A549 (cell line): Measurements from ENCODE around the gene ACYP2. TPM values are rescaled to one million over a fixed set of nuclear protein-coding genes. Genes with fewer than 3 reads are reported as not detected.
A peak's percentile ranks its signal among the peaks of the same experiment; 100 is the strongest.

Experiments
- ATAC-seq, 2 experiments: fragments of 200-7000 bp in 1 of 2; fragments of >200 bp in 1 of 2; cut with Nextera tagmentation in 1 of 2; cut with Tn5 transposase in 1 of 2; 3 replicates each; pipeline versions ENCODE4 v1.8.0 to v1.9.1; 2018 to 2020; ENCODE audit warnings: mild to moderate bottlenecking in 1 of 2, moderate library complexity in 1 of 2
- CTCF ChIA-PET: fragments of 300-600 bp; sonication (Branson Sonifier 250); formaldehyde crosslinking; extraction: SDS; loops from one replicate; lab custom pipeline; 2021; ENCODE audit warnings: antibody characterized with exemption, inconsistent platforms; lab: Yijun Ruan, JAX
- POLR2A ChIA-PET: fragments of 350-600 bp; formaldehyde crosslinking; extraction: SDS; loops from one replicate; lab custom pipeline; 2021; ENCODE audit warnings: antibody characterized with exemption, inconsistent platforms; lab: Yijun Ruan, JAX
- DNase-seq, 2 experiments: peaks; one replicate each; pipeline versions ENCODE4 v3.0.0 to v3.0.0-alpha.2; 2011 to 2016; ENCODE audit warnings: low read depth in 1 of 2, low spot score in 1 of 2
- FAIRE-seq: peaks from 2 replicates; lab custom pipeline; 2011; peaks lifted over from hg19 to GRCh38; lab: Jason Lieb, UNC
- H3K27ac ChIP-seq, 2 experiments: fragments of >200 bp; sonication (Bioruptor Twin); formaldehyde crosslinking; 3 replicates each; pipeline ENCODE4 v1.5.1; 2016 to 2017
- H3K4me1 ChIP-seq: fragments of >200 bp; sonication (Bioruptor Twin); formaldehyde crosslinking; 3 replicates; pipeline ENCODE4 v1.6.1; 2016
- H3K4me2 ChIP-seq: fragments of >200 bp; sonication (Bioruptor Twin); formaldehyde crosslinking; 3 replicates; pipeline ENCODE4 v1.6.1; 2016
- H3K4me3 ChIP-seq: fragments of >200 bp; sonication (Bioruptor Twin); formaldehyde crosslinking; 3 replicates; pipeline ENCODE4 v1.5.1; 2016
- H3K9me3 ChIP-seq: fragments of >200 bp; sonication (Bioruptor Twin); formaldehyde crosslinking; 3 replicates; pipeline ENCODE4 v1.6.1; 2016
- BHLHE40 ChIP-seq: IDR thresholded peaks from 2 replicates; pipeline ENCODE4 v1.6.1; 2012; ENCODE audit warnings: low read depth, low read length, inconsistent platforms
- CBX2 ChIP-seq: fragments of 200-600 bp; sonication (generic); IDR thresholded peaks from 2 replicates; pipeline ENCODE4 v1.6.1; 2016; ENCODE audit warnings: low read depth, mild to moderate bottlenecking, borderline replicate concordance
- CBX8 ChIP-seq: fragments of 200-600 bp; sonication (generic); IDR thresholded peaks from 2 replicates; pipeline ENCODE4 v1.6.1; 2016
- CHD2 ChIP-seq: fragments of 150-350 bp; IDR thresholded peaks from 2 replicates; pipeline ENCODE4 v1.6.1; 2014; ENCODE audit warnings: low read length; ENCODE audit not compliant: partially characterized antibody
- EHF ChIP-seq: fragments of 250-450 bp; sonication (Bioruptor Pico); IDR thresholded peaks from 2 replicates; pipeline ENCODE4 v1.5.0; 2020; ENCODE audit warnings: mild to moderate bottlenecking
- EHMT2 ChIP-seq: fragments of 200-600 bp; sonication (generic); IDR thresholded peaks from 2 replicates; pipeline ENCODE4 v1.6.1; 2016; ENCODE audit warnings: antibody characterized with exemption, low read depth, mild to moderate bottlenecking, moderate library complexity
- ESRRA ChIP-seq: fragments of 150-350 bp; IDR thresholded peaks from 2 replicates; pipeline ENCODE4 v1.6.1; 2014; ENCODE audit warnings: mild to moderate bottlenecking, low read length, borderline replicate concordance
- FOXS1 ChIP-seq: fragments of 250-450 bp; sonication (Bioruptor Pico); IDR thresholded peaks from 2 replicates; pipeline ENCODE4 v1.5.0; 2020; ENCODE audit warnings: mild to moderate bottlenecking, moderate library complexity
- GATA3 ChIP-seq: IDR thresholded peaks from 2 replicates; pipeline ENCODE4 v1.6.1; 2012; ENCODE audit warnings: borderline replicate concordance
- HEYL ChIP-seq: fragments of 250-450 bp; sonication (Bioruptor Pico); IDR thresholded peaks from 2 replicates; pipeline ENCODE4 v1.8.0; 2021; ENCODE audit warnings: mild to moderate bottlenecking, moderate library complexity
- JUNB ChIP-seq: fragments of >200 bp; sonication (Bioruptor Twin); formaldehyde crosslinking; IDR thresholded peaks from 2 replicates; pipeline ENCODE4 v1.6.1; 2016
- KDM1A ChIP-seq: fragments of 200-600 bp; sonication (generic); IDR thresholded peaks from 2 replicates; pipeline ENCODE4 v1.6.1; 2016; ENCODE audit warnings: low read depth, mild to moderate bottlenecking
- MAFK ChIP-seq: fragments of 450-650 bp; IDR thresholded peaks from 2 replicates; pipeline ENCODE4 v1.6.1; 2014; ENCODE audit not compliant: partially characterized antibody
- MAZ ChIP-seq: fragments of 150-350 bp; IDR thresholded peaks from 2 replicates; pipeline ENCODE4 v1.6.1; 2014; ENCODE audit warnings: antibody characterized with exemption, low read depth, low read length, borderline replicate concordance
- MYC ChIP-seq: IDR thresholded peaks from 2 replicates; pipeline ENCODE4 v1.6.1; 2012; ENCODE audit warnings: mild to moderate bottlenecking, inconsistent platforms, low read length, improper control_type of control experiment, borderline replicate concordance
- NR3C1 ChIP-seq: fragments of >200 bp; sonication (Bioruptor Twin); formaldehyde crosslinking; IDR thresholded peaks from 3 replicates; pipeline ENCODE4 v1.6.1; 2017
- PHF8 ChIP-seq: fragments of 200-600 bp; sonication (generic); IDR thresholded peaks from 2 replicates; pipeline ENCODE4 v1.6.1; 2016; ENCODE audit warnings: low read depth, mild to moderate bottlenecking, antibody characterized with exemption, moderate library complexity, borderline replicate concordance
- RARB ChIP-seq: fragments of 250-450 bp; sonication (Bioruptor Pico); IDR thresholded peaks from 2 replicates; pipeline ENCODE4 v1.8.0; 2021; ENCODE audit warnings: mild to moderate bottlenecking, moderate library complexity
- RFX5 ChIP-seq: fragments of 450-650 bp; IDR thresholded peaks from 2 replicates; pipeline ENCODE4 v1.7.1; 2014; ENCODE audit warnings: antibody characterized with exemption, mild to moderate bottlenecking, moderate library complexity
- SREBF2 ChIP-seq: fragments of 450-650 bp; IDR thresholded peaks from 2 replicates; pipeline ENCODE4 v1.6.1; 2014; ENCODE audit warnings: mild to moderate bottlenecking, moderate library complexity
- USF2 ChIP-seq: fragments of 450-650 bp; IDR thresholded peaks from 2 replicates; pipeline ENCODE4 v1.6.1; 2014; ENCODE audit warnings: antibody characterized with exemption
- ZC3H11A ChIP-seq: fragments of 450-650 bp; IDR thresholded peaks from 2 replicates; pipeline ENCODE4 v1.6.1; 2014; ENCODE audit warnings: antibody characterized with exemption, mild to moderate bottlenecking
- ZFP36 ChIP-seq: fragments of 450-650 bp; IDR thresholded peaks from 2 replicates; pipeline ENCODE4 v1.6.1; 2014; ENCODE audit warnings: borderline replicate concordance; ENCODE audit not compliant: partially characterized antibody
- ZNF302 ChIP-seq: fragments of 250-450 bp; sonication (Bioruptor Pico); IDR thresholded peaks from 2 replicates; pipeline ENCODE4 v1.9.0; 2021; ENCODE audit warnings: inconsistent platforms, mild to moderate bottlenecking, moderate library complexity
- ZSCAN20 ChIP-seq: fragments of 250-450 bp; sonication (Bioruptor Pico); IDR thresholded peaks from 2 replicates; pipeline ENCODE4 v1.8.0; 2022; ENCODE audit warnings: mild to moderate bottlenecking, moderate library complexity
- WGBS: methylation state at CpG from one replicate; pipeline ENCODE4 v1.1.6; 2017; ENCODE audit errors: missing lambda C conversion rate; 5-methylcytosine and 5-hydroxymethylcytosine counted together
- polyA plus RNA-seq, 4 experiments: library from polyadenylated mRNA; depleted of rRNA in 3 of 4; stranded (reverse); fragments of >200 nt; fragmentation: RNase III in 1 of 4; extraction: RNeasy Plus Mini Kit Qiagen cat#74134 plus additional on column Dnase treatment in 1 of 4; gene quantifications; 2 replicates in 3 of 4; 3 replicates in 1 of 4; pipeline ENCODE4 v1.2.3, GENCODE V29; 2011 to 2017
- TF ChIP-seq, protein P1 (sequence below): fragments of 150-350 bp; IDR thresholded peaks from 2 replicates; pipeline ENCODE4 v1.6.1; 2014; ENCODE audit warnings: low read depth, mild to moderate bottlenecking, low read length
- TF ChIP-seq, protein P2 (sequence below): fragments of >200 bp; sonication (Bioruptor Twin); formaldehyde crosslinking; IDR thresholded peaks from 3 replicates; pipeline ENCODE4 v1.5.1; 2016

The ACYP2 gene
- polyA plus RNA-seq, 2 of the 4 experiments (the other 2 are of a cell fraction), result 10.0 to 11.4 TPM

DNA sequence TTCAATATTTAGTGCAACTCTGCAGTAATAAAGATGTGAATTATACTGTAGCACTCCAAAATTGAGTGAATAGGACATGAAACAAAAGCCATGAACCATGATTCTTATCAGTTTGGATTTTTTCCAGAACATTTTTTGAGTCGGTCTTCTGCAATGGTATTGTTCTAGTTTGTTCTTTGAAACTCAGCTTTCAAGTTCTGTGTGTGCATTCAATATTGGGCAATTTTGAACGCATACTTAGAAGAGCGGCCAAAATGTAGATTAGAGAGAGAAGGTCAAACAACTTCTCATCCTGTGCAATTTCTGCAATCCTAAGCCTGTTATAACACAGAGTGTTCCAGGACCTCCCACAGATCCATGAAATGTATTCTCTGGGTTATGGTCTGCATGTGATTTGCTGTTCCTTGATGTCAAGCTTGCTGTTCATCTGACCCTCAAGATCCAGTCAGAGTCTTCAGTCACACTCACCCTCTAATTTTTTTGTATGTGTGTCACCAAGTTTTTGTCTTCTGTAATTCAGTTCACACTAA, 92.3 kb downstream of the ACYP2 start:
- TF ChIP-seq ZNF302 (CRISPR knock-in tag) (no peak), PHF8 (no peak), FOXS1 (CRISPR knock-in tag) (no peak), CHD2 (no peak), EHF (CRISPR knock-in tag) (no peak), KDM1A (no peak), MAZ (no peak), CBX8 (no peak), ZSCAN20 (no peak), NR3C1 (no peak), ZFP36 (no peak), RFX5 (no peak), SREBF2 (no peak), BHLHE40 (no peak), MAFK (no peak), USF2 (no peak)
- TF ChIP-seq, all 56 proteins: peak for 0
- 74% methylated on average over 3 of the region's 3 CpGs for WGBS
- H3K9me3 ChIP-seq, result no peaks in the 10 kb centered on the region
- no peak overlapping the region for H3K4me2 ChIP-seq
- no peak overlapping the region for H3K27ac ChIP-seq
- H3K4me1 ChIP-seq, result peaks cover 12% of the 10 kb centered on the region; the same call in 2 of the 3 replicates
- ATAC-seq (0 out of 6 replicates have a peak, but pooled peaks of 1 of the 2 experiments have one; percentile 34), FAIRE-seq (no peak), DNase-seq (no peak)
- no peak overlapping the region for H3K4me3 ChIP-seq
- POLR2A ChIA-PET, result no interaction called here
- CTCF ChIA-PET, result interaction anchor here (0.6 to 2.0 kb wide), 5 partner anchors 8 to 1322 kb away, joined by 3 to 5 read pairs (median 3); no protein-coding TSS in a partner anchor

DNA sequence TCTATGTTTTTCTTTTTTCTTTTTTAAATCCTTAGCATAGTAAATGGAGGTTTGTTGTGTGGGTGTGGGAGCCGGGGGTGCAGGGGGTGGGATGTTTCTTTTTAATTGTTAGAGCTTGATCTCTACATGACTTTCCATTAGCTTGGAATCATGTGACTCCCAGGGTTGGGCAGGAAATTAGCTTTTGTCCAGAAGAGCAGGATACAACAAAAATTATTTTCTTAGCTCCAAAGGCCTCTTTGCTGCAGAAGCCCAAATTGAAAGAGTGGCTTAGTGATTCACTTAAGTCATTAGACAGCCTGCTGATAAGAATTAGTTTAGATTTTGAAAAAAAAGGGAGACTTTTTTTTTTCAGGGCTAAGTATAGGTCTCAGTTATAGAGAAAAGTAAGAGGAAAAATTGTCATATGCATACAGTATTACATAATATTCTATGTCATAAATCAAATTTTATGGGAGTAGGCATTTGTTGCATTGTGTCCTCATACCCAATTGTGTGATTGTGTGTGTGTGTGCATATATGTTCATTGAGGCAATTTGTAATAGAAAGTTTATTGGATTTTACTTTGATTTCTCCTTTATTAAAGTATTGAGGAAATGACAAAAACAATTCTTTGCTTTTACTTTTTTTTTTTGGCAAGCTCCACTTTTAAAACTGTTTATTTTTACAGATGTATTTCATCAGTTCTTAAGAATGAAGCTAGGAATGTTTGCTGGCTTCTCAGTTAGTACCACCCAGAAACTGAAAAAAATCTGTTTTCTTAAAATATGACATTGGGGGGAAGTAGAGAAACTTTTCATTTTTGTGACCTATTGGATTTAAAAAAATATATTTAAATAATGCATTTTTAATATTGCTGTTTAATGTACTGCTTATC, 93.2 kb downstream of the ACYP2 start:
- FAIRE-seq (no peak), DNase-seq (no peak), ATAC-seq (no peak)
- Histone ChIP-seq H3K4me1 (peaks cover 12% of the 10 kb centered on the region; the same call in 2 of the 3 replicates), H3K4me2 (no peak overlapping the region; the same call in 2 of the 3 replicates), H3K9me3 (no peaks in the 10 kb centered on the region), H3K27ac (no peak overlapping the region; a peak in 1 of 6 replicates), H3K4me3 (no peak overlapping the region)
- 52% methylated on average over 1 of the region's 1 CpG for WGBS
- POLR2A ChIA-PET, result no interaction called here
- CTCF ChIA-PET, result interaction anchor here (0.6 to 0.7 kb wide), 4 partner anchors 194 to 1977 kb away, joined by 3 read pairs; no protein-coding TSS in a partner anchor
- TF ChIP-seq, protein P1, sequence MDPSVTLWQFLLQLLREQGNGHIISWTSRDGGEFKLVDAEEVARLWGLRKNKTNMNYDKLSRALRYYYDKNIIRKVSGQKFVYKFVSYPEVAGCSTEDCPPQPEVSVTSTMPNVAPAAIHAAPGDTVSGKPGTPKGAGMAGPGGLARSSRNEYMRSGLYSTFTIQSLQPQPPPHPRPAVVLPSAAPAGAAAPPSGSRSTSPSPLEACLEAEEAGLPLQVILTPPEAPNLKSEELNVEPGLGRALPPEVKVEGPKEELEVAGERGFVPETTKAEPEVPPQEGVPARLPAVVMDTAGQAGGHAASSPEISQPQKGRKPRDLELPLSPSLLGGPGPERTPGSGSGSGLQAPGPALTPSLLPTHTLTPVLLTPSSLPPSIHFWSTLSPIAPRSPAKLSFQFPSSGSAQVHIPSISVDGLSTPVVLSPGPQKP, result no peak

- TF ChIP-seq, protein P2, sequence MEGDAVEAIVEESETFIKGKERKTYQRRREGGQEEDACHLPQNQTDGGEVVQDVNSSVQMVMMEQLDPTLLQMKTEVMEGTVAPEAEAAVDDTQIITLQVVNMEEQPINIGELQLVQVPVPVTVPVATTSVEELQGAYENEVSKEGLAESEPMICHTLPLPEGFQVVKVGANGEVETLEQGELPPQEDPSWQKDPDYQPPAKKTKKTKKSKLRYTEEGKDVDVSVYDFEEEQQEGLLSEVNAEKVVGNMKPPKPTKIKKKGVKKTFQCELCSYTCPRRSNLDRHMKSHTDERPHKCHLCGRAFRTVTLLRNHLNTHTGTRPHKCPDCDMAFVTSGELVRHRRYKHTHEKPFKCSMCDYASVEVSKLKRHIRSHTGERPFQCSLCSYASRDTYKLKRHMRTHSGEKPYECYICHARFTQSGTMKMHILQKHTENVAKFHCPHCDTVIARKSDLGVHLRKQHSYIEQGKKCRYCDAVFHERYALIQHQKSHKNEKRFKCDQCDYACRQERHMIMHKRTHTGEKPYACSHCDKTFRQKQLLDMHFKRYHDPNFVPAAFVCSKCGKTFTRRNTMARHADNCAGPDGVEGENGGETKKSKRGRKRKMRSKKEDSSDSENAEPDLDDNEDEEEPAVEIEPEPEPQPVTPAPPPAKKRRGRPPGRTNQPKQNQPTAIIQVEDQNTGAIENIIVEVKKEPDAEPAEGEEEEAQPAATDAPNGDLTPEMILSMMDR, result no peak
- TF ChIP-seq HEYL (CRISPR knock-in tag) (no peak), KDM1A (no peak), MYC (no peak), CBX2 (no peak), ESRRA (no peak), GATA3 (no peak), EHMT2 (no peak), ZC3H11A (no peak), RARB (CRISPR knock-in tag) (no peak), JUNB (no peak)
- 91% methylated on average over 3 of the region's 3 CpGs for WGBS
- Histone ChIP-seq H3K4me1 (peaks cover 12% of the 10 kb centered on the region; the same call in 2 of the 3 replicates), H3K9me3 (no peaks in the 10 kb centered on the region), H3K4me2 (no peak overlapping the region), H3K4me3 (no peak overlapping the region), H3K27ac (no peak overlapping the region)
- ATAC-seq, result no peak
- POLR2A ChIA-PET, result no interaction called here
- CTCF ChIA-PET, result interaction anchor here (0.6 to 0.7 kb wide), 3 partner anchors 13 to 1978 kb away, joined by 3 read pairs; no protein-coding TSS in a partner anchor
- FAIRE-seq, result no peak
- no peak for DNase-seq
Observed at GRCh38 chr2:54209379-54209778, 94.0 kb downstream of the ACYP2 start.
